ENCODE results near the gene ABCB7. TPM values are rescaled to one million over a fixed set of nuclear protein-coding genes. Genes with fewer than 3 reads are reported as not detected.
A peak's percentile ranks its signal among the peaks of the same experiment; 100 is the strongest.

Gene ABCB7
- total and polyA plus RNA-seq, 4 donors, result 10.7 to 26.1 (median 17.4) TPM

GRCh38 chrX:75155447-75155826 lies 646 bp downstream of the ABCB7 start:
- TF ChIP-seq ZBTB33 (IDR thresholded peaks at IDR 0.05), result no peak
- TF ChIP-seq ATF3 (IDR thresholded peaks at IDR 0.05), result no peak
- TF ChIP-seq MAX (IDR thresholded peaks at IDR 0.05), result no peak
- TF ChIP-seq JUND (IDR thresholded peaks at IDR 0.05), result no peak
- TF ChIP-seq HNF4G (IDR thresholded peaks at IDR 0.05), result no peak
- TF ChIP-seq RXRA (IDR thresholded peaks at IDR 0.05), result no peak
- no peak for TF ChIP-seq FOXA1 (IDR thresholded peaks at IDR 0.05)
- no peak for TF ChIP-seq TAF1 (conservative IDR thresholded peaks at IDR 0.05)
- TF ChIP-seq FOXA2 (IDR thresholded peaks at IDR 0.05), result no peak
- WGBS, result 1% methylated on average over 6 of the region's 6 CpGs
- no peaks in the 10 kb centered on the region for H3K36me3 ChIP-seq (ENCODE audit: control insufficient read depth in 4 of 4, insufficient read depth in 3 of 4, low read depth in 1 of 4, low read length in 3 of 4)
- H3K27ac ChIP-seq (ENCODE audit: low read depth in 1 of 2, low read length in 2 of 2), result peak overlapping the region; percentile 70 to 84
- no peaks in the 10 kb centered on the region for H3K9me3 ChIP-seq (ENCODE audit: control insufficient read depth in 4 of 4, low read length in 3 of 4)
- peak; percentile 30 for DNase-seq (ENCODE audit: low spot score)
- H3K4me3 ChIP-seq (ENCODE audit: low read depth in 1 of 3, low read length in 3 of 3), result peak overlapping the region; percentile 70 to 95 (median 78)
- H3K9ac ChIP-seq (ENCODE audit: low read depth in 1 of 2, low read length in 2 of 2), result peak overlapping the region; percentile 23 to 76
- H3K27me3 ChIP-seq (ENCODE audit: control insufficient read depth in 4 of 4, insufficient read depth in 4 of 4, low read length in 3 of 4), result no peaks in the 10 kb centered on the region
- peaks cover 0 to 8% (median 4%) of the 10 kb centered on the region in 4 donors for H3K4me1 ChIP-seq (ENCODE audit: control insufficient read depth in 4 of 4, insufficient read depth in 4 of 4, low read length in 3 of 4)

GRCh38 chrX:75154871-75155270 lies 1.2 kb downstream of the ABCB7 start:
- Histone ChIP-seq H3K4me1 (ENCODE audit: control insufficient read depth in 4 of 4, insufficient read depth in 4 of 4, low read length in 3 of 4) (peaks cover 0 to 10% (median 4%) of the 10 kb centered on the region in 4 donors), H3K36me3 (ENCODE audit: control insufficient read depth in 4 of 4, insufficient read depth in 3 of 4, low read depth in 1 of 4, low read length in 3 of 4) (no peaks in the 10 kb centered on the region), H3K27me3 (ENCODE audit: control insufficient read depth in 4 of 4, insufficient read depth in 4 of 4, low read length in 3 of 4) (no peaks in the 10 kb centered on the region), H3K9me3 (ENCODE audit: control insufficient read depth in 4 of 4, low read length in 3 of 4) (no peaks in the 10 kb centered on the region), H3K9ac (ENCODE audit: low read depth in 1 of 2, low read length in 2 of 2) (peak overlapping the region in 1 of 2 donors; percentile 23), H3K27ac (ENCODE audit: low read depth in 1 of 2, low read length in 2 of 2) (no peak overlapping the region), H3K4me3 (ENCODE audit: low read depth in 1 of 3, low read length in 3 of 3) (no peak overlapping the region)
- DNase-seq (ENCODE audit: low spot score), result no peak
- 53% methylated on average over 1 of the region's 1 CpG for WGBS
- TF ChIP-seq TAF1 (conservative IDR thresholded peaks at IDR 0.05), result no peak
- TF ChIP-seq ZBTB33 (IDR thresholded peaks at IDR 0.05), result no peak
- no peak for TF ChIP-seq HNF4A (conservative IDR thresholded peaks at IDR 0.05)
- no peak for TF ChIP-seq EGR1 (IDR thresholded peaks at IDR 0.05; ENCODE audit: low read depth in 2 of 2)
- TF ChIP-seq FOXA1 (IDR thresholded peaks at IDR 0.05), result no peak
- no peak for TF ChIP-seq MAX (IDR thresholded peaks at IDR 0.05)
- TF ChIP-seq RAD21 (IDR thresholded peaks at IDR 0.05), result no peak
- no peak for TF ChIP-seq REST (IDR thresholded peaks at IDR 0.05)
- TF ChIP-seq CTCF (IDR thresholded peaks at IDR 0.05; ENCODE audit: low read depth, low read length, missing input control), result no peak

Data from liver (tissue), 9 donors.